Cardiac muscle cell (in vitro differentiated cells and primary cell): Measurements from ENCODE around the gene AP1S3. TPM values are rescaled to one million over a fixed set of nuclear protein-coding genes. Genes with fewer than 3 reads are reported as not detected.
"Not testable (repeated sequence)": the region's sequence is repeated elsewhere in the genome, so short reads cannot be mapped to it uniquely, and the experiment has no call there.

Source experiments
- DNase-seq, 2 donors: peaks; one replicate each; pipeline versions ENCODE4 v3.0.0 to v3.0.0-alpha.2; 2010 to 2017; ENCODE audit warnings: low read depth in 1 of 2, low spot score in 1 of 2
- H3K27ac ChIP-seq: fragments of 200-600 bp; sonication (generic); 2 replicates; pipeline ENCODE4 v1.5.1; 2016
- H3K27me3 ChIP-seq: fragments of 200-600 bp; sonication (generic); 2 replicates; pipeline ENCODE4 v1.6.0; 2016; ENCODE audit warnings: control low read depth
- H3K36me3 ChIP-seq: fragments of 200-600 bp; sonication (generic); 2 replicates; pipeline ENCODE4 v1.5.1; 2016; ENCODE audit warnings: control low read depth
- H3K4me1 ChIP-seq: fragments of 200-600 bp; sonication (generic); 2 replicates; pipeline ENCODE4 v1.8.1; 2017; ENCODE audit warnings: low read depth, mild to moderate bottlenecking, mixed run types
- H3K4me3 ChIP-seq: fragments of 200-600 bp; sonication (generic); 2 replicates; pipeline ENCODE4 v1.5.1; 2016; ENCODE audit warnings: mild to moderate bottlenecking
- H3K9me3 ChIP-seq: fragments of 200-600 bp; sonication (generic); 2 replicates; pipeline ENCODE4 v1.5.1; 2017; ENCODE audit warnings: low read depth, mild to moderate bottlenecking, control low read depth
- CTCF ChIP-seq: IDR thresholded peaks from 2 replicates; pipeline ENCODE4 v1.5.1; 2012; ENCODE audit warnings: low read depth, mild to moderate bottlenecking, low read length
- polyA plus RNA-seq: library from polyadenylated mRNA; unstranded; fragments of >200 nt; fragmentation: Nextera tagmentation; extraction: Ambion mirVana; gene quantifications from 2 replicates; pipeline ENCODE4 v1.2.1, GENCODE V29; 2016
- total RNA-seq: library from RNA; depleted of rRNA; stranded (reverse); fragments of >200 nt; gene quantifications from 2 replicates; pipeline ENCODE4 v1.2.3, GENCODE V29; 2016

The AP1S3 gene
- total and polyA plus RNA-seq, 2 experiments from 2014 or later: 1.6 TPM; not detected in 1

- TF ChIP-seq CTCF: no peak
- H3K4me1 ChIP-seq: no peaks in the 10 kb centered on the region
- no peak overlapping the region for H3K4me3 ChIP-seq
- H3K27ac ChIP-seq: no peak overlapping the region
- peak in 1 of 2 donors; percentile 84 for DNase-seq
- no peaks in the 10 kb centered on the region for H3K9me3 ChIP-seq
- no peaks in the 10 kb centered on the region for H3K27me3 ChIP-seq
- H3K36me3 ChIP-seq: no peaks in the 10 kb centered on the region
Measured at GRCh38 chr2:223815186-223815883, 22.0 kb downstream of the AP1S3 start.

- H3K4me3 ChIP-seq, H3K27me3 ChIP-seq, H3K9me3 ChIP-seq, H3K4me1 ChIP-seq, DNase-seq, H3K36me3 ChIP-seq, H3K27ac ChIP-seq: not testable (repeated sequence)
Measured at GRCh38 chr2:223814764-223815163, 22.6 kb downstream of the AP1S3 start.

DNA sequence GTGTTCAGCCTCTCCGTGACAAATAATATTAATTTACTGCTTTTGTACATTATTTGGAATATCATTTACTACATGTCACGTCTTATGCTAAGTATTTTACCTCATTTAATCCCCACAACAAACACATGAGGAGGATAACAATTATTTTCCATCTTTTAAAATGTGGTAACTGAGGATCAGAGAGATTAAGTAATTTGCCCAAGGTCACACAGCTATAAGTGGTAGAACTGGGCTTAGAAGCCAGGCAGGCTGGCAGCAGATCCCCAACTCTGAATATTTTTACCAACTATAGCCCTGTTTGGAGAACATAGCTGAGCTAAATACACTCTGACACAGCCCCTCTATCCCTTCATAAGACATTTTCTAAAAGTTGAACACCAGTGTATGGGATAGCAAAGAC lies 24.1 kb downstream of the AP1S3 start:
- Histone ChIP-seq H3K36me3 (no peaks in the 10 kb centered on the region), H3K4me3 (no peak overlapping the region), H3K4me1 (no peaks in the 10 kb centered on the region), H3K27ac (no peak overlapping the region), H3K27me3 (no peaks in the 10 kb centered on the region), H3K9me3 (no peaks in the 10 kb centered on the region)
- DNase-seq: no peak
- no peak for TF ChIP-seq CTCF

DNA sequence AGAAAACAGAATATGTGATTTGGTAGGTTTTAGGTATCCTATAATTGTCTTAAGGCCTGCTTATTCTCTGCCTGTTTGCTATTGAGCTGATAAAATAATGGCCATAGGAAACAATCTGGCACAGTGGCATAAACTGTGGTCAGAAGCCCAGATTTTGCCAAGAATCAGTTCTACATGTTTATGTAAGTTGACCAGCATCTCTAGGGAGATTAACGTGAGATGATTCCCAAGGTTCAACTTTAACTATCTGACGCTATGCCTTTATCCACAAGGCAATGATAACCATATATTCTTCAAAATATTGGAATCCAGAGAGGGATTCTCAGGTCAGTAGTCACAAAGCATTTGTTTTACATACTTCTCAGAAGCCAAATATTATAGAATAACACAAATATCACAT lies 25.6 kb downstream of the AP1S3 start:
- TF ChIP-seq CTCF: no peak

GRCh38 chr2:223805008-223805407 lies 32.4 kb downstream of the AP1S3 start:
- no peak for DNase-seq
- Histone ChIP-seq H3K9me3 (no peaks in the 10 kb centered on the region), H3K27ac (no peak overlapping the region), H3K36me3 (no peaks in the 10 kb centered on the region), H3K27me3 (no peaks in the 10 kb centered on the region), H3K4me1 (no peaks in the 10 kb centered on the region), H3K4me3 (no peak overlapping the region)
- TF ChIP-seq CTCF: no peak

More for the DNA sequence above, 25.6 kb downstream of the AP1S3 start:
- Histone ChIP-seq H3K4me3 (no peak overlapping the region), H3K27me3 (no peaks in the 10 kb centered on the region), H3K4me1 (no peaks in the 10 kb centered on the region), H3K36me3 (no peaks in the 10 kb centered on the region), H3K27ac (no peak overlapping the region), H3K9me3 (no peaks in the 10 kb centered on the region)
- DNase-seq: peak in 1 of 2 donors; percentile 22

GRCh38 chr2:223801736-223802135 lies 35.6 kb downstream of the AP1S3 start:
- TF ChIP-seq CTCF: no peak
- H3K4me1 ChIP-seq: no peaks in the 10 kb centered on the region
- H3K27me3 ChIP-seq: no peaks in the 10 kb centered on the region
- H3K9me3 ChIP-seq: no peaks in the 10 kb centered on the region
- no peak overlapping the region for H3K27ac ChIP-seq
- no peak overlapping the region for H3K4me3 ChIP-seq
- DNase-seq: no peak
- H3K36me3 ChIP-seq: no peaks in the 10 kb centered on the region
